ENCODE results near the gene PDE11A.
A peak's percentile ranks its signal among the peaks of the same experiment; 100 is the strongest.

PDE11A gene

GRCh38 chr2:177618255-177619253, 454.0 kb downstream of the PDE11A start:
- peak; percentile 86 to 92 (median 92) for DNase-seq

DNA sequence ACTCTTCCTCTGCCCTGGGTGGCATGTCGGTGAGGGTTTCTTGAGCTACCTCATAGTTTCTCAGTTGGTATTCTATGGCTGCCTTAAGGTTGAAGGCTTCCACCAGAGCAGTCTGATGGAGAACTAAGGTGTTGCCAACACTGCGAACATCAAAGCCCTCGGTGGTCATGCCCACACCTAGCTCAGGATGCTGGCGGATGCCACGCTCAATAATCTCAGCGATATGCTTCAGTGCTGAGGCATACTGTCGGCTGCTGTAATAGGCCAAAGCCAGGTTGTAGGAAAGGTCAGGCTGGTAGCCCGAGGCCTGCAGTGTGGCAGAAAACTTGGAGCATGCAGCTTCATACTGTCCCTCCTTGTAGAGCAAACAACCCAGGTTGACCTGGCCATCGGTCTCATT, 454.7 kb downstream of the PDE11A start:
- no peak for DNase-seq

GRCh38 chr2:177616731-177617130, 455.8 kb downstream of the PDE11A start:
- no peak for DNase-seq

DNA sequence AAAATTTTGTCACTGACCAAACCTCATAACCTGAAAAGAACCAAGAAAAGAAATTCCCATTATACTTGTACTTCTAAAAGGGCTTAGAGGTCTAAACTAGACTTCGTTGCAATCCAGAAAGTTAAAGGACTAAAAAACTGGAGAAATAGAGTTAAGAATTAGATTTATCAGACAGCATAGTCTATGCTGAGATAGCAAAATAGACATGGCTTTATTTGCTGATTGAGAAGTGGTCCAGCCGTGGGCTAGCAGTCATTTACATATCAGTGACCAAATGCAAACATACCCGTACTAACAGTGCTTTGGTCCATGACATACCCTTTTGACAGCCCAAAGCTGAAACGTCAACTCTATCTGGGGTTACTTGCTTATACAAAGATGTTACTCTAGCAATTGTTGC, 456.5 kb downstream of the PDE11A start:
- DNase-seq, result no peak

DNA sequence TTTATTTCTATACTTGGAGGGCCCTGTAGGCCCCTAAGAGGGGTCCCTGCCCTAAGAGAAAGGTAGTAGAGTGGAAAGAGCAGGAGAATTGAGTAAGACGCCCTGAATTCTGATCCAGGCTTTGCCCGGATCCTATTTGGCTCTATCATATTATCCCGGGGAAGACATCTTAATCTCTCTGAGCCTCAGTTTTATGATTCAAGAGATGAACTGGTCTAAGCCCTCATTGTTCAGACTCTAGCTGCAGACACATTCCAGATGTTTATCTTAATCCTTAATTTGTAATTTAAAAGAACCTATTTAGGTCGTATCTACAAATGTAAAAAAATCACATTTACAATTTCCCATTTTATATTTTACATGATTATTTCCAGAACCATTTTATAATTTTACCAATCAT, 459.9 kb downstream of the PDE11A start:
- DNase-seq, result no peak

GRCh38 chr2:177611310-177611886, 461.2 kb downstream of the PDE11A start:
- DNase-seq, result no peak

DNA sequence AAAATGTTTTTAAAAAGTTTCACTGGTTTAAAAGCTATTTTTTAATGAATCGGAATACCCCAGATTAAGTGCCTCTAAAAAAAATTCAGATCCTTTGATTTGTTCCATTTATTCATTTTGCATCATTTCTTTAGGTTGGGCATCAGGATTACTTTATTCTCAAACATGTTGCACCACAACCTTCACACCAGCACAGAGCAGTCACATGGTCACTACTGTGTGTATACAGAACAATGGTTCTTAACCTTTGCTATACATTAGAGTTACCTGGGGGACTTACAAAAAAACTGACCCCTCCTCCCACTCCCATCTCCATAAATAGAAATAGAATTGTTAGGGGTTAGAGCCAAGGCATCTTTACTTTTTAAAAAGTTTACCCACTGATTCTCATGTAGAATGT, 461.8 kb downstream of the PDE11A start:
- no peak for DNase-seq

- DNase-seq, result no peak
Measured at GRCh38 chr2:177606636-177607035, 465.9 kb downstream of the PDE11A start.

DNA sequence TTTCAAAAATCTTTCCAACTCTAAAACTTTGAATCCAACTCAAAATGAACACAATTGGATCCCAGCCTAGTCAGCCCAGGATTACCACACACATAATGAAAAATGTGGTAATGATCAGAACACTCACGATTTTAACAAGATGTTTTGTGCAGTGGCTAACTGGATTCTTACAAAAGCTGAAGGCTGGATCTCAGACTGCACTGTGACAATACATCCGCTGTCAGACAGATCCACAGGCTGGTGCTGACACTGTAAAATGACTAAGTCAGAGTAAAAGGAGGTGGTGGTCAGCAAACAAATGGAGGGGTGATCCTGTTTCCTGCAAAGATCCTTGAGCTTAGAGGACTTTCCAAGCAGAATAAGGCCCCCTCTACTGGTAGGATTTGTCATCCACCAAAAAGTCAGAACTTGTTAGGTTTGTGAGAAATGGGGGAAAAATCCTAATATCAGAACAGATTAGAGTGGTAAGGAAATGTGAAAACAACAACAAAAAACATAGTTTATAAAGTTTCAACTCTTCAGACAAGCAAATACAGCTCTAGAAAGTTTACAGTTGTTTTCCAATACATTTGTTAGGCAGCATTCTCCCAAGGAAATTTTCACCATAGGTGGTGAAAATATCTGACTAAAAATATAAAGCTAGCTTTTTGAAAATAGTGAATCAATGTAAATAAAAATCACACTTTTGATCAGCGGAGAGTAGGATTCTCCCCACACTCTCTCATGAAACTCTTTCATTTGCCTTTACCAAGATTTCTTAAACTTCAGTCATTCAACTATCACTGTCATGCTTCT, 468.1 kb downstream of the PDE11A start:
- DNase-seq, result peak; percentile 44 to 48 (median 44)

- no peak for DNase-seq
Measured at GRCh38 chr2:177603768-177604167, 468.8 kb downstream of the PDE11A start.

GRCh38 chr2:177603181-177603580, 469.4 kb downstream of the PDE11A start:
- DNase-seq, result no peak

DNA sequence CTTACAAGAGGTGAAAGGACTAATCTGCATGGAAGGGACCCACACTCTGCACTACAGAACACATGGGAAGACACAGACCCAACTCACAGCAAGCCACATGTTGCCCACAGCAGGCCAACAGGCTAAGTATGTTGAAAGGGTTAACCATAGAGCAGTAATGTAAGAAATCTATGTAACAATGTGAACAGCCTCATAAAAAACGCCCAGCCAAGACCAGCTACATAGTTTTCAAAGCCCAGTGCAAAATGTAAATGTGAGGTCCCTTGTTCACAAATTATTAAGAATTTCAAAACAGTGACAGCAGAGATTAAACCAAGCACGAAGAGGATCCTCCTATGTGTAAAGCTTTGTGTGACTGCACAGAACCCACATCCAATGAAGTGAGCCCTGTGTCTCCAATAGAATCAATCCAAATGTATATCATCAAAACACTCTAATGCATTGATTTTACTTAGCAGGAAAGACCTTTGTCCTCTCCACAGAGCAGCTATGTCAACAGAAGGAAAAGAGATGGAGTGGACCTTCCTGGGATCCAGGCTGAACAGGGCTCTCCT, 469.9 kb downstream of the PDE11A start:
- DNase-seq, result no peak

DNA sequence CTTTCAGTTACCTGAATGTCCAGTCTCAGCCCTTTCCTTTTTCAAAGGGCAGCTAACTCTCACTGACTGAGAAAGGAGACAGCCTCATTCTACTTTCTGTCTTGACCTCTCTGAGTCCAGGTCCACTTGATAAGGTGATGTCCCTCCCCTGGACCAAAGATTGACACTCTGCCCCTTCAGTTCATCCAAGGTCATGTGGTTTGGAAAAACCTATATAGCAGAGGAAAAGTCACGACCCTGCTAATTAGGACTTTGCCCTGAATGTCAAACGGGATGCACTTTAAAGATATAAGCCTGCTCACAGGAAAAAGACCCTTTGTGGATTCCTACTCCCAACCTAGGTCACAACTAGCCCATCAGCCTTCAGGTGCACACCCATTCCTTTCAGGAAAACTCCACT, 471.7 kb downstream of the PDE11A start:
- DNase-seq, result no peak

DNA sequence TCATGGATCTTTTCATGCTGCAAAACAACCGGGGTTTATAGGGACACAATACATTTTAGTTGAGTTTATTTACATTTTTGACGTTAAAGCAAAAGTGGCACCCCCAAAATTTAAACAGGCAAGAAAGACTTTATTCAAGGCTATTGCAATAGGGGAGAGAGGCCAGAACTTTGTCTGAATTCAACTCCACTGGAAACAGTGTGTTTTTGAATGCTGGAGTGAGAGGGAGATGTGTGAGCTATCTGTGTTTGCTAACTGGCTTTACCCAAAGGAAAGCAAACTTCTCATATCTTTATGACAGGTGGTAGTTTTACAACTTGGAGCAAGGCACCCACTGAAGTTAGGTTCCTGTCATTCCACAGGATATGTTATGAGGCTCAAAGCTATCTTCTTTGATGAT, 472.6 kb downstream of the PDE11A start:
- no peak for DNase-seq

- DNase-seq, result no peak
Measured at GRCh38 chr2:177599139-177599688, 473.4 kb downstream of the PDE11A start.

DNA sequence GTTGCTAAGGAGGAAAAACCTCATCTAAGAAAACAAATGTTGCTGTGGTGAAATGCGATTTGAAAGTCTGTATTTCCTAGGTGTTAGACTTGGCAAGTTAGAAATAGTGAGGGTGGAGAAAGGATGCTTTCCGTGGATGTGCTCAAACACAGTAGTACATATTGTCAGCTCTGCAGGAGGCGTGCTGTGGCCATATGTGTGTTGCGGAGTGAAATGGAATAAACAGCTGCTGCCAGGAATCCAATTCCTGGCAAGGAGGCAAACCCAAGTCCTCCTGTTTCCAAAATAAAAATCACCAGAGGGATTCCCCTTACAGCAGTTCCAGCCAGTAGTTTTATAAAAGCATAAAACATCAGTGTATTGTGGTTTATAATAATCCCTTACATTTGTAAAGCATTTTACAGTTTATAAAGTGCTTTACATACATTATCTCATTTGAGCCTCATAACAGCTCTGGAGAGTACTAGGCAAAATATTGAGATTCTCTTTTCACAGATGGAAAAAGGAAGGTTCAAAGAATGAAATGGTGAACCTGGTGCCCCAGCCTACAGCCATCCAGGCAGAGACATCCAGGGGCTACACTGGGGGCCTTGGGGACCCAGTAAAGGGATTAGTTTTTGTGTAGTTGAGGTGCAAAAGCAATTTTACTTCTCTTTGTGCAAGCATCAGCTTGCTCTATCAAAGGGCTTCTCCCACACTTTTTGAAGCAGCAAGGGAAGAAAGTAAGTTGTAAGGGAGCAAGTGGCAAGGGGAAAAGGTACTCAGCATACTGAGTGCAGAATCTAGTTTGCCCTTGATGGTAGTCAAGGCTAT, 474.0 kb downstream of the PDE11A start:
- DNase-seq, result no peak

GRCh38 chr2:177597759-177598158, 474.8 kb downstream of the PDE11A start:
- no peak for DNase-seq

DNA sequence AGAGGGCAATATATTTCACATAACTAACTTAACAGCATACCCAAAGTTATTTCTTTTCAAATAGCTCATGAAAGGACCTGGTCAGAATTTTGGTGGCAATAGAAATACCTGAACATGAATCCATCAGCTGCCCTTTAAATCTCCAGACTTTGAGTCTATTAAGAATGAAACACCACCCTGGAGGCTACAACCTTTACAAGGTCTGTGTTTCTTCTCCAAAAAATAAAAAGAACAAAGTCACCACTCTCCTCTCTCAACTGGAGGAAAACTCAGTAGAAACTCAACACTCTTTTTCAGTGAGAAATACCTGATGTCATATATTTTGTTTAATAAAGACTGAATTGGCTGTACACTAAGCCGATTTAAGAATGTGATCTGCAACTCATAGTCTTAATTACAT, 475.7 kb downstream of the PDE11A start:
- DNase-seq, result no peak

DNA sequence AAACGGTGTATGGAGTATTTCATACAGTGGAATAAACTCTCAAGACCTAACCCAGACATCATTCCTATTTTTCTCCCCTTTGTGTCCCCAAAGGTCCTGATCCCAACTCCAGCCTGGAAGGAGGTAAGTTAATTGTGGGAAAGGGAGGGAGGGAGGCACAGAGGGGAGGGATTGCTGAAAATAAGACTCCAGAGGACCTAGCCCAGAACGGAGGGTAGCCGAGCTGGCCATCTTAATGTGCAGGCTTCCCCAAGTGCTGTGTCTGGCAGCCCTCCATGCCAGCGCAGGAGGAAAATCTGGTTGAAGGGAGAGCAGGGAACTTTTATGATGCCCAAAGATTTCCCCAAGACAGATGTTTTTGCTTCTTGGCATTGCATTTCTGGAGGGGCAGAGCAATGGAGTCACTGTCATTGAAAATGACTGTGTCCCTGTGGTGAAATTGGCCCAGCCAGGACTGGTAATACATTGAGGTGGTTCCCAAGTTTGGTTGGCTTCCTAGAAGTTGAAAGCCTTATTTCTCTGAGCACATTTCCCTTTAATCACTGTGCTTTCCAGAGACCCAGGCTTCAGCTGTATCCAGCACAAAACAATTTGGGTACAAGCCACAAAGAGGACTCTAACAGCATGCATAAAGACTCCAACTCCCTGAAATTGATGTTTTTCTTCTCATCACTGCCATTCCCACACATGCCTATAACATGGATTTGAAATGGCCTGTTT, 477.3 kb downstream of the PDE11A start:
- no peak for DNase-seq

GRCh38 chr2:177593402-177593801, 479.2 kb downstream of the PDE11A start:
- DNase-seq, result no peak

GRCh38 chr2:177592945-177593344, 479.6 kb downstream of the PDE11A start:
- DNase-seq, result no peak
